GM12878 (cell line): ENCODE measurements around the gene CFAP90. TPM values are rescaled to one million over a fixed set of nuclear protein-coding genes. Genes with fewer than 3 reads are reported as not detected.

Source experiments
- ATAC-seq: fragments of 200-7000 bp; cut with Tn5 transposase; 3 replicates; pipeline ENCODE4 v1.9.1; 2020; ENCODE audit warnings: mild to moderate bottlenecking, moderate library complexity
- BruUV-seq: library from RNA; stranded (reverse); fragments of 400-500 nt; replicated peaks from 2 replicates; lab custom pipeline; 2021; lab: Mats Ljungman, UMichigan
- CTCF ChIA-PET: fragments of 300-600 bp; sonication (Branson Sonifier 250); formaldehyde crosslinking; extraction: SDS; loops from one replicate; lab custom pipeline; 2021; ENCODE audit warnings: inconsistent platforms; lab: Yijun Ruan, JAX
- POLR2A ChIA-PET: fragments of 350-600 bp; formaldehyde crosslinking; extraction: SDS; loops from one replicate; lab custom pipeline; 2021; ENCODE audit warnings: inconsistent platforms; lab: Charles Lee
- RAD21 ChIA-PET: fragments of 300-600 bp; sonication (Branson Sonifier 250); formaldehyde crosslinking; loops from one replicate; lab custom pipeline; 2023; ENCODE audit warnings: antibody characterized with exemption; ENCODE audit not compliant: unreplicated experiment; lab: Charles Lee
- SMC1A ChIA-PET: fragments of 300-600 bp; sonication (Branson Sonifier 250); formaldehyde crosslinking; loops from one replicate; lab custom pipeline; 2023; ENCODE audit not compliant: unreplicated experiment, uncharacterized antibody; lab: Charles Lee
- DNase-seq: peaks from one replicate; pipeline ENCODE4 v3.0.0-alpha.2; 2011; ENCODE audit warnings: low read depth, low spot score
- FAIRE-seq: peaks from 3 replicates; lab custom pipeline; 2011; peaks lifted over from hg19 to GRCh38; lab: Jason Lieb, UNC
- H2AFZ ChIP-seq: 2 replicates; pipeline ENCODE4 v1.6.0; 2011; ENCODE audit warnings: low read depth, low read length, control low read depth; ENCODE audit not compliant: control insufficient read depth
- H3K27ac ChIP-seq: 2 replicates; pipeline ENCODE4 v1.5.1; 2011; ENCODE audit warnings: control low read depth; ENCODE audit not compliant: control insufficient read depth, insufficient read depth
- H3K27me3 ChIP-seq, 2 experiments: replicated peaks in 1 of 2; 2 replicates each; pipeline versions ENCODE4 v1.6.0 to v1.6.1; 2011; ENCODE audit warnings: low read length in 1 of 2; ENCODE audit not compliant: control insufficient read depth in 2 of 2, insufficient read depth in 2 of 2
- H3K36me3 ChIP-seq, 2 experiments: 2 replicates each; pipeline ENCODE4 v1.5.1; 2011; ENCODE audit warnings: low read length in 1 of 2; ENCODE audit not compliant: control insufficient read depth in 2 of 2, insufficient read depth in 2 of 2
- H3K4me1 ChIP-seq: 2 replicates; pipeline ENCODE4 v1.6.1; 2011; ENCODE audit warnings: mild to moderate bottlenecking, low read length, moderate library complexity, mixed read lengths; ENCODE audit not compliant: control insufficient read depth, insufficient read depth
- H3K4me2 ChIP-seq: 2 replicates; pipeline ENCODE4 v1.6.0; 2011; ENCODE audit warnings: control low read depth; ENCODE audit not compliant: control insufficient read depth, insufficient read depth
- H3K4me3 ChIP-seq: fragments of 200-600 bp; sonication (generic); 2 replicates; pipeline ENCODE4 v1.5.1; 2016
- H3K79me2 ChIP-seq: 2 replicates; pipeline ENCODE4 v1.6.0; 2011; ENCODE audit warnings: low read length; ENCODE audit not compliant: control insufficient read depth, insufficient read depth
- H3K9ac ChIP-seq: 2 replicates; pipeline ENCODE4 v1.8.0; 2011; ENCODE audit warnings: low read length, control low read depth, mixed read lengths; ENCODE audit not compliant: control insufficient read depth, insufficient read depth
- H3K9me3 ChIP-seq: replicated peaks from 3 replicates; pipeline ENCODE4 v1.5.1; 2011; ENCODE audit warnings: mild to moderate bottlenecking, low read length; ENCODE audit not compliant: control insufficient read depth, insufficient read depth
- H4K20me1 ChIP-seq: 2 replicates; pipeline ENCODE4 v1.6.0; 2011; ENCODE audit not compliant: control insufficient read depth, insufficient read depth
- E2F8 ChIP-seq: fragments of 450-650 bp; IDR thresholded peaks from 2 replicates; pipeline ENCODE4 v1.6.1; 2018; ENCODE audit warnings: mild to moderate bottlenecking, low read depth, moderate library complexity; ENCODE audit not compliant: partially characterized antibody
- ZBTB40 ChIP-seq: fragments of 450-650 bp; IDR thresholded peaks from 2 replicates; pipeline ENCODE4 v1.6.1; 2016; ENCODE audit warnings: mild to moderate bottlenecking, moderate library complexity, borderline replicate concordance
- WGBS: methylation state at CpG from one replicate; pipeline ENCODE4 v1.1.6; 2016; ENCODE audit warnings: low lambda C conversion rate; ENCODE audit not compliant: insufficient replicate concordance, insufficient coverage; ENCODE audit errors: missing lambda C conversion rate; 5-methylcytosine and 5-hydroxymethylcytosine counted together
- in situ Hi-C: fragments of 300-500 bp; cut with MboI; formaldehyde crosslinking; loops from 9 replicates; pipeline ENCODE4 v1.14.3; 2018; ENCODE audit warnings: mixed read lengths
- intact Hi-C: fragments of 100-400 bp; cut with micrococcal nuclease; formaldehyde crosslinking; loops from one replicate; pipeline ENCODE4 v1.14.2; 2022; ENCODE audit not compliant: unreplicated experiment
- polyA plus RNA-seq, 11 experiments: library from polyadenylated mRNA; depleted of rRNA in 4 of 11; unstranded in 6 of 11; stranded (reverse) in 5 of 11; fragments of >200 nt; fragmentation: Nextera tagmentation in 4 of 11; fragmentation: Illumina TruSeq in 1 of 11; extraction: Ambion mirVana in 4 of 11; extraction: Trizol in 1 of 11; gene quantifications; 1 replicate in 1 of 11; 2 replicates in 10 of 11; pipeline versions ENCODE4 v1.2.1 to v1.2.3, GENCODE V29; 2011 to 2016; ENCODE audit warnings: inconsistent platforms in 2 of 11, missing spikeins in 2 of 11, low read depth in 1 of 11
- total RNA-seq, 4 experiments: library from RNA; depleted of rRNA in 3 of 4; stranded (reverse); fragments of >200 nt in 3 of 4; fragmentation: Illumina TruSeq in 1 of 4; extraction: Trizol in 1 of 4; gene quantifications; 2 replicates each; pipeline versions ENCODE4 v1.2.1 to v1.2.3, GENCODE V29; 2013 to 2021

The CFAP90 gene
- total and polyA plus RNA-seq, 10 of the 15 experiments (the other 5 are each of a cell fraction or from before 2014, with no cell fraction given) = not detected

GRCh38 chr5:7874639-7875038 is 23.7 kb upstream of the CFAP90 start:
- Histone ChIP-seq H3K9me3 (no peaks in the 10 kb centered on the region), H3K36me3 (peaks cover 7 to 14% of the 10 kb centered on the region in 2 experiments), H3K79me2 (peaks cover 48% of the 10 kb centered on the region), H3K4me1 (peaks cover 58% of the 10 kb centered on the region), H3K4me3 (no peak overlapping the region), H2AFZ (no peak overlapping the region), H4K20me1 (0 out of 2 replicates have a peak, but pooled peaks cover 2% of the 10 kb centered on the region), H3K27ac (no peak overlapping the region), H3K4me2 (no peak overlapping the region), H3K9ac (no peak overlapping the region), H3K27me3 (no peaks in the 10 kb centered on the region)
- DNase-seq (no peak), ATAC-seq (no peak), FAIRE-seq (no peak)
- SMC1A ChIA-PET = interaction anchor here (1.3 to 2.3 kb wide), 2 partner anchors 12 to 17 kb away, joined by 3 to 8 read pairs; no protein-coding TSS in a partner anchor
- CTCF ChIA-PET = interaction anchor here (9.9 kb wide), 1 partner anchor 13 kb away, joined by 92 read pairs; no protein-coding TSS in a partner anchor
- POLR2A ChIA-PET = no interaction called here
- RAD21 ChIA-PET = interaction anchor here (2.3 kb wide), 1 partner anchor 13 kb away, joined by 8 read pairs; no protein-coding TSS in a partner anchor
- TF ChIP-seq E2F8 (no peak), ZBTB40 (peak; percentile 74)
- intact Hi-C loops (no loop called here), in situ Hi-C loops (no loop called here)
- 97% methylated on average over 2 of the region's 2 CpGs for WGBS
- BruUV-seq = no TSS peak
